ENCODE data around the gene SMIM24. TPM values are rescaled to one million over a fixed set of nuclear protein-coding genes. Genes with fewer than 3 reads are reported as not detected.

SMIM24 gene
- total RNA-seq, 1 experiment from 2014 or later = not detected

- no peak for DNase-seq (ENCODE audit: extremely low read depth, low read depth)
These were observed 3.5 kb downstream of the SMIM24 start for GRCh38 chr19:3476830-3477229.

GRCh38 chr19:3475449-3475848, 4.9 kb downstream of the SMIM24 start:
- no peak for DNase-seq (ENCODE audit: extremely low read depth, low read depth)

- no peak for DNase-seq (ENCODE audit: extremely low read depth, low read depth)
These were observed 5.7 kb downstream of the SMIM24 start for GRCh38 chr19:3474614-3475013.

GRCh38 chr19:3474010-3474409, 6.3 kb downstream of the SMIM24 start:
- DNase-seq (ENCODE audit: extremely low read depth, low read depth) = no peak

- no peak for DNase-seq (ENCODE audit: extremely low read depth, low read depth)
These were observed 8.2 kb downstream of the SMIM24 start for GRCh38 chr19:3471954-3472655.

DNA sequence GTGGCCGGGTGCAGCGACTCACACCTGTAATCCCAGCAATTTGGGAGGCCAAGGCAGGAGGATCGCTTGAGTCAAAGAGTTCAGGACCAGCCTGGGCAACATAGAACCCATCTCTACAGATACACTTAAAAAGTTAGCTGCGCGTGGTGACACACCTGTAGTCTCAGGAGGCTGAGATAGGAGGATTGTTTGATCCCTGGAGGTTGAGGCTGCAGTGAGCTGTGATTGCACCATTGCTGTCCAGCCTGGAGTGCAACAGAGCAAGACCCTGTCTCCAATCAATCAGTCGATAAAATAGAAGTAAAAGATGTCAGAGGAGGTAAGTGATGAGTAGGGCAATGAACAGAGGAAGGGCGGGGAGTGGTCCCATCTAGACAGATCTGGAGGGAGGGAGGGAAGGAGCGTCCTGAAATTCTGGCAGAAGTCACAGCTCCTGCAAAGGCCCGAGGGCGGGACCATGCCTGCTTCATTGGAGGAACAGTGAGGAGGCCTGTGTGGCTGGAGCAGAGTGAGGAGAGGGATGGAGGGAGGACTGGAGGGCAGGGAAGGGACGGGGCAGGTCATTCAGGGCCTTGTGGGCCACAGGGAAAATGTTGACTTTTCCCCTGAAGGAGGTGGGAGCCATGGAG, 9.7 kb downstream of the SMIM24 start:
- DNase-seq (ENCODE audit: extremely low read depth, low read depth) = no peak

DNA sequence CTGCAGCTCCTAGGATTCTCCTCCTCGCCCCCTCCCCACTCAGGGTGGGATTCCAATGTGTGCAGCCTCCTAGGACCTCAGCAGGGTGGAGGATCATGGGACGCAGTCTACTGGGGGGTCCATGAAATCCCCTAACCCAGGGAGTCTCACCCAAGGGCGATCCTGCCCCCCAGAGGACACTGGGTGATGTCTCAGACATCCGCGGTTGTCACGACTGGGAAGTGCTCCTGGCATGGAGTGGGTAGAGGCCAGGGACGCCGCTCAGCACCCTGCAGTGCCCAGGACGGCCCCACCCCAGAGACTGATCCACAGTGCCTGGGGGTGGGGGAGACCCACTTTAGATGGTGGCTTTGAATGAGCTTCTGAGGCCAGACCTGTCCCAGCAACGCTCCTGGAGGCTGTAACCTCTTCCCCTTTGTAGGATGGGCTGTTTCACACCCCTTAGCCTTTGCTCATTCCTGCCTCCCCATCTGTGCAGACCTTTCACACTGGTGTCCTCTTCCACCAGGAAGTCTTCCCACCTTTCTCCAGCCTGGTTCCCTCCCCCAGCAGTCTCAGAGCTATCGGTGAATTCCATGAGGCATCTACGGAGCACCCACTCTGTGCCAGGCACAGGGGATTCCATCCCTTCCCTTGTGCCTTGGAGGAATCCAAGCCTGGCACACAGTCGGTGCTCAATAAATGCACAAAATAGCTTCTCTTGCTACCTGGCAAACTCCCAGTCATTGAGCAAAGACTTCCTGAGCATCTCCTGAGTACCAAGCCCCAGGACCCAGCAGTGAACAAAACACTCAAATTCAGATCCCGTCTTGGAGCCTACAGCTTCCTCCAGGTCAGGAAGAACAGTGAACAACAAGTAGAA, 10.5 kb downstream of the SMIM24 start:
- no peak for DNase-seq (ENCODE audit: extremely low read depth, low read depth)

GRCh38 chr19:3468211-3468610, 12.1 kb downstream of the SMIM24 start:
- DNase-seq (ENCODE audit: extremely low read depth, low read depth) = no peak

- no peak for DNase-seq (ENCODE audit: extremely low read depth, low read depth)
These were observed 12.7 kb downstream of the SMIM24 start for GRCh38 chr19:3467437-3468198.

GRCh38 chr19:3466635-3467034, 13.7 kb downstream of the SMIM24 start:
- no peak for DNase-seq (ENCODE audit: extremely low read depth, low read depth)

- DNase-seq (ENCODE audit: extremely low read depth, low read depth) = no peak
These were observed 14.8 kb downstream of the SMIM24 start for GRCh38 chr19:3465552-3465951.

DNA sequence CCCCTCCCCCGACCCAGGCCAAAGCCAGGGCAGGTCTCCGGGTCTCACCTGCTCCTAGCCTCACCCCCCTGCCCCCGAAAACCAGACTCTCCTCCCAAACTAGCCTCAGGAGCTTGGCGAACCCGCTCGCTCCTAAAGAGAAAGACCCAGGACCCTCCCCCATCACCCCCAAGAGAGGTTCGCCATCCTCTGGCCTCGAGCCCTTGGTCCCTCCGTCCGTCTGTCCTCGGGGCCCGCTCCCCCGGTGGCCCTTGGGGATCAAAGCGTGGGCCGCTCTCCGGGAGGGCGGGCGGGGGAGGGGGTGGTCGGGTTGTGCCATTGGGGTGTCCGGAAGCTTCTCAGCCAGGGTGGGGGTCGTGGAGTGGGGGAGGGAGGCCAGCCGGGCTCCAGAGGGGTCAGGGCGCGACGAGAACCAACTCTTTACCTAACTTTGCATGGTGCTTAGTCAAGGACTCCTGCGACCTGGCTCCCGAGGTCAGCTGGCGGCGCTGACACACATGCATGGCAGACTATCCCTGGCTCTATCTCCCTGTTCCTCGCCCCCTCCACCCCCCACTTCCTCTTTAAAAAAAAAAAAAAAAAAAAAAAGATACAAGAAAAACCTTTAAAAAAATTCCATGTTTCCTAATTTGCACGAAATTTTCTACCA, 15.6 kb downstream of the SMIM24 start:
- DNase-seq (ENCODE audit: extremely low read depth, low read depth) = no peak

- no peak for DNase-seq (ENCODE audit: extremely low read depth, low read depth)
These were observed 16.4 kb downstream of the SMIM24 start for GRCh38 chr19:3463714-3464586.

- no peak for DNase-seq (ENCODE audit: extremely low read depth, low read depth)
These were observed 17.2 kb downstream of the SMIM24 start for GRCh38 chr19:3462991-3463713.

DNA sequence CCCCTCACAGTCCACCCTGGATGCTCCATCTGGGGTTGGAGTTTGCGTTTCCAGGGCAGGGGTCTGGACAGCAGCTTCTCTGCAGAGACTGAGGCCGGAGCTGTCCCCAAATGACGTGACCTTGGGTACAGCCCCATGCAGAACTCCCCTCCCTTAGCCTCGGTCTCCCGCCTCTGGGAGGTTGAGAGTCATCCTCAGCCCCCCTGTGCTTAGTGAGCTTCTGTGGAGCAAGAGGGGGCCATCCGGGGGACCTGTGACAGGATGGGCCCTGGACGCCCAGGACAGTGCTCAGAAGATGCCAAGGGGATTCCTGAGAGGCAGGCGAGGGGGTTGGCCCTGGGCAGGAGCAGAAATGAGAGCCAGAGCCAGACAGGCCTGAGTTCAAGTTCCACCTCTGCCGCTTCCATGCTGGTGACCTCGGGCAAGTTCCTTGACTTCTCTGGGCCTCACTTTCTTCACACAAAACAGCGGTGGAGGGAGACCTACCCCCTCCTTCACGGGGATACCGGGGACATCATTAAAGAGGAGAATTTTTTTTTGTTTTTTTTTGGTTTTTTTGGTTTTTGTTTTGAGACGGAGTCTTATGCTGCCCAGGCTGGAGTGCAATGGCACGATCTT, 20.3 kb downstream of the SMIM24 start:
- DNase-seq (ENCODE audit: extremely low read depth, low read depth) = no peak

DNA sequence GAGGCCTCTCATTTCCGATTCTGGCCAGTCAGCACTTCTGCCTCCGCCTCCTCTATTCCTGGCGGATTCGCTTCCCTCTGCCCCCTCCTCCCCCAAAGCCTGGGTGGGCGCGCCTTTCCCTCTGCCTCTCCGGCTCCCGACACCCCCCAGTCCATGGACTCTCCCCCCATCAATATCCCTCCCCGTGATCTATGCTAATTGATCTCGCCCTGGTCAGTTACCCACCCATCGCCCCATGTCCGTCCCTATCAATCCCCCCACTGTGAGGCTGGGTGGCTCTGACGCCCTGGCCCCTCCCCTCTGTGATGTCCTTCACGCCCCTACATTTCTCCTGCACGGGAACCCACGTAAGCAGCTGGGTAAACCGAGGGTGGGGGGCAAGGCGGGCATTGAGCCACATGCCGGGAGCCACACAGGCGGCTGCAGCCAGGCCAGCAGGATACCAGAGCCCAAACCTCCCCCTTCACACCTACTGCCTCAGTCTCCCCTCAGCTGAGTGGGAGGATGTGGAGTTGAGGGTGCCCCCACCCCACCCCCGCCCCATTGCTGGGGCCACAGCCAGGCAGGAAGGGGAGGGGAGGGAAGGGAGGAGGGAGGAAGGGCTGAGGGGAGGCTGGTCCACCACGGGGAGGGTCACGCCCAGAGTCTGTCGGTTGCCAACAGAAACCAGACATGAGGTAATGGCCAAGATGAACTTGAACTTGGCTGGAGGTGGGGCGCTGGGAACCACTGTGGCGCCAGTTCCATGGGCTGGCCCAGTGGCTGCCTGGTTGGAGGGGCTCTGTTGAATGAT, 21.0 kb downstream of the SMIM24 start:
- no peak for DNase-seq (ENCODE audit: extremely low read depth, low read depth)
